IMR-90 (cell line): ENCODE data around the gene ETFA. TPM values are rescaled to one million over a fixed set of nuclear protein-coding genes. Genes with fewer than 3 reads are reported as not detected.

Experiments
- ATAC-seq: fragments of 200-7000 bp; cut with Tn5 transposase; 2 replicates; pipeline ENCODE4 v1.9.1; 2020; ENCODE audit warnings: low read depth, mild to moderate bottlenecking, moderate library complexity
- BruUV-seq: library from RNA; stranded (reverse); fragments of 400-500 nt; replicated peaks from 2 replicates; lab custom pipeline; 2021; lab: Mats Ljungman, UMichigan
- CTCF ChIA-PET: fragments of 300-600 bp; formaldehyde crosslinking; extraction: SDS; loops from one replicate; lab custom pipeline; 2021; ENCODE audit warnings: antibody characterized with exemption; lab: Yijun Ruan, JAX
- POLR2A ChIA-PET: fragments of 300-600 bp; sonication (Branson Sonifier 250); formaldehyde crosslinking; loops from one replicate; lab custom pipeline; 2022; ENCODE audit warnings: antibody characterized with exemption; ENCODE audit not compliant: unreplicated experiment; lab: Charles Lee
- DNase-seq: peaks from one replicate; pipeline ENCODE4 v3.0.0; 2013
- H2AFZ ChIP-seq: replicated peaks from 2 replicates; pipeline ENCODE3; 2013; ENCODE audit warnings: low read length, mild to moderate bottlenecking; ENCODE audit not compliant: poor library complexity
- H2AK5ac ChIP-seq: 2 replicates; pipeline ENCODE4 v1.6.1; 2013; ENCODE audit warnings: low read depth, low read length, inconsistent platforms
- H2AK9ac ChIP-seq: replicated peaks from 2 replicates; pipeline ENCODE3; 2013; ENCODE audit warnings: mild to moderate bottlenecking, low read depth, low read length, moderate library complexity; ENCODE audit not compliant: poor library complexity
- H2BK120ac ChIP-seq: 2 replicates; pipeline ENCODE4 v1.6.1; 2013; ENCODE audit warnings: low read depth, low read length, inconsistent platforms
- H2BK15ac ChIP-seq: 3 replicates; pipeline ENCODE4 v1.6.1; 2013; ENCODE audit warnings: low read depth, low read length, inconsistent platforms
- H2BK20ac ChIP-seq: 2 replicates; pipeline ENCODE4 v1.6.1; 2013; ENCODE audit warnings: low read depth, mild to moderate bottlenecking, inconsistent platforms, low read length, moderate library complexity
- H2BK5ac ChIP-seq: 2 replicates; pipeline ENCODE4 v1.6.1; 2013; ENCODE audit warnings: mild to moderate bottlenecking, low read depth, low read length, inconsistent platforms; ENCODE audit not compliant: poor library complexity, severe bottlenecking
- H3K14ac ChIP-seq: replicated peaks from 2 replicates; pipeline ENCODE4 v1.6.1; 2013; ENCODE audit warnings: low read depth, low read length, inconsistent platforms
- H3K18ac ChIP-seq: 2 replicates; pipeline ENCODE4 v1.6.1; 2013; ENCODE audit warnings: low read depth, low read length, control low read depth
- H3K23ac ChIP-seq: 2 replicates; pipeline ENCODE4 v1.6.1; 2013; ENCODE audit warnings: low read depth, low read length, inconsistent platforms
- H3K27ac ChIP-seq: 2 replicates; pipeline ENCODE4 v1.5.1; 2013; ENCODE audit warnings: mild to moderate bottlenecking, control low read depth, low read length; ENCODE audit not compliant: insufficient read depth
- H3K27me3 ChIP-seq: 2 replicates; pipeline ENCODE4 v1.6.1; 2013; ENCODE audit warnings: low read length; ENCODE audit not compliant: control insufficient read depth, insufficient read depth
- H3K36me3 ChIP-seq: 2 replicates; pipeline ENCODE4 v1.6.1; 2013; ENCODE audit warnings: low read length, mixed read lengths; ENCODE audit not compliant: control insufficient read depth, insufficient read depth
- H3K4ac ChIP-seq: 2 replicates; pipeline ENCODE4 v1.6.1; 2013; ENCODE audit warnings: low read depth, low read length, inconsistent platforms
- H3K4me1 ChIP-seq: 2 replicates; pipeline ENCODE4 v1.6.1; 2013; ENCODE audit warnings: low read length, mixed read lengths; ENCODE audit not compliant: control insufficient read depth, insufficient read depth
- H3K4me2 ChIP-seq: 2 replicates; pipeline ENCODE4 v1.6.1; 2013; ENCODE audit warnings: low read depth, mild to moderate bottlenecking, control low read depth, low read length, moderate library complexity
- H3K4me3 ChIP-seq: 2 replicates; pipeline ENCODE4 v1.5.1; 2013; ENCODE audit warnings: low read depth, mild to moderate bottlenecking, control low read depth, low read length, moderate library complexity; ENCODE audit not compliant: insufficient read depth
- H3K56ac ChIP-seq: 2 replicates; pipeline ENCODE4 v1.6.1; 2013; ENCODE audit warnings: low read length, inconsistent platforms; ENCODE audit not compliant: insufficient read depth; ENCODE audit errors: extremely low read depth
- H3K79me1 ChIP-seq, 2 experiments: 2 replicates each; pipeline ENCODE4 v1.6.1; 2013; ENCODE audit warnings: low read length in 2 of 2, inconsistent platforms in 1 of 2, low read depth in 1 of 2
- H3K9ac ChIP-seq: 2 replicates; pipeline ENCODE4 v1.6.1; 2013; ENCODE audit warnings: low read depth, low read length, control low read depth
- H3K9me1 ChIP-seq: 2 replicates; pipeline ENCODE4 v1.6.1; 2013; ENCODE audit warnings: low read length, inconsistent platforms; ENCODE audit not compliant: insufficient read depth
- H3K9me3 ChIP-seq: 2 replicates; pipeline ENCODE4 v1.6.1; 2013; ENCODE audit warnings: low read length; ENCODE audit not compliant: control insufficient read depth, insufficient read depth
- H4K20me1 ChIP-seq: 2 replicates; pipeline ENCODE4 v1.6.1; 2013; ENCODE audit warnings: low read length, inconsistent platforms; ENCODE audit not compliant: insufficient read depth
- H4K5ac ChIP-seq: 2 replicates; pipeline ENCODE4 v1.6.1; 2013; ENCODE audit warnings: mild to moderate bottlenecking, low read depth, low read length, control low read depth
- H4K8ac ChIP-seq, 2 experiments: 2 replicates each; pipeline ENCODE4 v1.6.1; 2013; ENCODE audit warnings: low read depth in 2 of 2, low read length in 2 of 2, control low read depth in 1 of 2, inconsistent platforms in 1 of 2
- H4K91ac ChIP-seq: 2 replicates; pipeline ENCODE4 v1.6.1; 2013; ENCODE audit warnings: low read depth, low read length, inconsistent platforms; ENCODE audit not compliant: insufficient read depth
- BHLHE40 ChIP-seq: fragments of 150-350 bp; IDR thresholded peaks from 2 replicates; pipeline ENCODE4 v1.6.1; 2016; ENCODE audit warnings: mild to moderate bottlenecking, low read depth, low read length
- CEBPB ChIP-seq: IDR thresholded peaks from 2 replicates; pipeline ENCODE4 v1.6.1; 2012; ENCODE audit warnings: low read depth, low read length, improper control_type of control experiment
- CHD1 ChIP-seq: IDR thresholded peaks from 2 replicates; pipeline ENCODE4 v1.6.1; 2012; ENCODE audit warnings: low read depth, low read length, improper control_type of control experiment
- MAFK ChIP-seq: IDR thresholded peaks from 2 replicates; pipeline ENCODE4 v1.6.1; 2012; ENCODE audit warnings: low read depth, low read length, improper control_type of control experiment
- MAZ ChIP-seq: IDR thresholded peaks from 2 replicates; pipeline ENCODE4 v1.6.1; 2012; ENCODE audit warnings: low read depth, mild to moderate bottlenecking, low read length, improper control_type of control experiment, moderate library complexity, borderline replicate concordance
- MXI1 ChIP-seq: IDR thresholded peaks from 2 replicates; pipeline ENCODE4 v1.6.1; 2012; ENCODE audit warnings: low read depth, mild to moderate bottlenecking, low read length, moderate library complexity, borderline replicate concordance
- NFE2L2 ChIP-seq: fragments of 150-350 bp; IDR thresholded peaks from 2 replicates; pipeline ENCODE4 v1.6.1; 2016; ENCODE audit warnings: low read depth, mild to moderate bottlenecking, low read length
- POLR2A ChIP-seq: IDR thresholded peaks from 2 replicates; pipeline ENCODE4 v1.6.1; 2012; ENCODE audit warnings: mild to moderate bottlenecking, low read depth, low read length
- RAD21 ChIP-seq: IDR thresholded peaks from 2 replicates; pipeline ENCODE4 v1.6.1; 2012; ENCODE audit warnings: low read length, improper control_type of control experiment
- RCOR1 ChIP-seq: IDR thresholded peaks from 2 replicates; pipeline ENCODE4 v1.6.1; 2012; ENCODE audit warnings: mild to moderate bottlenecking, low read length, improper control_type of control experiment; ENCODE audit not compliant: insufficient replicate concordance
- SMC3 ChIP-seq: fragments of 150-350 bp; IDR thresholded peaks from 2 replicates; pipeline ENCODE4 v1.6.1; 2016; ENCODE audit warnings: low read depth, mild to moderate bottlenecking, antibody characterized with exemption, low read length, moderate library complexity
- WGBS, 2 experiments: methylation state at CpG; one replicate each; pipeline versions ENCODE4 v1.1.5 to v1.1.7; 2013; ENCODE audit warnings: missing lambda C conversion rate in 2 of 2; ENCODE audit not compliant: insufficient read length in 1 of 2; ENCODE audit errors: extremely low coverage in 2 of 2; 5-methylcytosine and 5-hydroxymethylcytosine counted together
- dilution Hi-C: fragments of 300-500 bp; cut with HindIII; formaldehyde crosslinking; loops from one replicate; pipeline ENCODE4 v1.14.3; 2018; ENCODE audit warnings: low sequenced_read_pairs; ENCODE audit not compliant: unreplicated experiment
- in situ Hi-C: fragments of 300-500 bp; cut with MboI; formaldehyde crosslinking; loops from 3 replicates; pipeline ENCODE4 v1.14.3; 2019; ENCODE audit warnings: low sequenced_read_pairs, inconsistent platforms, mixed read lengths
- intact Hi-C: fragments of 100-400 bp; cut with micrococcal nuclease; formaldehyde crosslinking; loops from 2 replicates; pipeline ENCODE4 v1.10.0; 2022
- polyA plus RNA-seq, 3 experiments: library from polyadenylated mRNA; depleted of rRNA; stranded (reverse); fragments of >200 nt; gene quantifications; 2 replicates each; pipeline ENCODE4 v1.2.3, GENCODE V29; 2012; ENCODE audit warnings: low replicate concordance in 1 of 3
- total RNA-seq: library from RNA; depleted of rRNA; stranded (reverse); fragments of >200 nt; gene quantifications from 2 replicates; pipeline ENCODE4 v1.2.3, GENCODE V29; 2012

ETFA gene
- total and polyA plus RNA-seq, 2 of the 4 experiments (the other 2 are of a cell fraction): 115 to 172 TPM

DNA sequence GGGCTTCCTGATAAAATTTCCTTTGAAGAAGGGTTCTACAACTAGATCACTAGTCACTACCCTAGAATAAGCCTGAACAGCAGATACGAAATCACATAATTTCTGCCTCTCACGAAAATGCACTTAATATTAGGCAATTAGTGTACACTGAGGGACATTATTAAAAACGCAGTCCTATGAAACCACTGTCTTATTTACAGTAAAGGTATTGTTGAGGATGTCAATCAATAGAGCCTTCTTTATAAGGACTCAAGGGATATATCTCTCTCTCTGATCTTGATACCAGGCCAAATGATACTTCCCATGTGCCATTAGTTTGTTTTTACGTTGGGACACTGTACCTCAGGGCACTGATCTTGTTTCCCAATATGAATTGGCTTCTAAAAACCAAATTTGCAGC lies 59.6 kb downstream of the ETFA start:
- no peak overlapping the region for H4K8ac ChIP-seq
- peaks cover 3% of the 10 kb centered on the region; the same call in 1 of the 2 replicates for H3K36me3 ChIP-seq
- TF ChIP-seq POLR2A: no peak
- no peak for TF ChIP-seq MAZ
- TF ChIP-seq SMC3: no peak
- TF ChIP-seq RCOR1: no peak
- TF ChIP-seq CHD1: no peak
- no peak for TF ChIP-seq RAD21
- TF ChIP-seq MXI1: no peak
- TF ChIP-seq MAFK: no peak
- TF ChIP-seq NFE2L2: no peak
- no peak for TF ChIP-seq BHLHE40
- no peak for TF ChIP-seq CEBPB
- BruUV-seq: no TSS peak
- no peak overlapping the region for H3K4me2 ChIP-seq
- DNase-seq: no peak
- H3K4me3 ChIP-seq: no peak overlapping the region
- H3K27ac ChIP-seq: no peak overlapping the region
- in situ Hi-C loops (no loop called here), dilution Hi-C loops (no loop called here), intact Hi-C loops (no loop called here)
- H3K14ac ChIP-seq: no peak overlapping the region
- no peaks in the 10 kb centered on the region for H3K4me1 ChIP-seq
- no peak overlapping the region for H4K91ac ChIP-seq
- no peak for ATAC-seq
- no peak overlapping the region for H2AK9ac ChIP-seq
- no CpG with 5 or more reads among the region's 4 CpGs for WGBS, 2 experiments
- ChIA-PET CTCF (interaction anchor here (1.1 kb wide), 1 partner anchor 16 kb away, joined by 3 read pairs; no protein-coding TSS in a partner anchor), POLR2A (no interaction called here)
- no peak overlapping the region for H3K56ac ChIP-seq
- H2AFZ ChIP-seq: no peak overlapping the region
- H3K79me1 ChIP-seq: peaks cover 5 to 10% of the 10 kb centered on the region in 2 experiments
- H2BK5ac ChIP-seq: no peak overlapping the region
- H4K20me1 ChIP-seq: no peaks in the 10 kb centered on the region
- no peak overlapping the region for H4K5ac ChIP-seq
- H2AK5ac ChIP-seq: no peak overlapping the region
- H3K9me3 ChIP-seq: no peaks in the 10 kb centered on the region
- H3K18ac ChIP-seq: no peak overlapping the region
- H3K4ac ChIP-seq: no peak overlapping the region
- H3K23ac ChIP-seq: no peak overlapping the region
- H3K9me1 ChIP-seq: 0 out of 2 replicates have a peak, but pooled peaks cover 4% of the 10 kb centered on the region
- no peak overlapping the region for H3K9ac ChIP-seq
- no peaks in the 10 kb centered on the region for H3K27me3 ChIP-seq
- H2BK20ac ChIP-seq: no peak overlapping the region
- no peak overlapping the region for H2BK120ac ChIP-seq
- H2BK15ac ChIP-seq: no peak overlapping the region
